HCT116 (cell line): Measurements from ENCODE around the gene SNX9.

Experiments
- EZH2 ChIP-seq: fragments of 200-600 bp; sonication (generic); IDR thresholded peaks from 2 replicates; pipeline ENCODE4 v1.6.1; 2017; ENCODE audit warnings: antibody characterized with exemption, mixed run types
- TF ChIP-seq, protein P1 (sequence below), 3 experiments: fragments of 200-600 bp in 1 of 3; sonication (generic) in 1 of 3; IDR thresholded peaks in 2 of 3; conservative IDR thresholded peaks in 1 of 3; 2 replicates each; pipeline ENCODE4 v1.5.1; 2012 to 2017; ENCODE audit warnings: low read depth in 2 of 3, low read length in 2 of 3, antibody characterized with exemption in 1 of 3, borderline replicate concordance in 1 of 3, control low read depth in 1 of 3, mild to moderate bottlenecking in 1 of 3, mixed read lengths in 1 of 3, mixed run types in 1 of 3, moderate library complexity in 1 of 3; ENCODE audit not compliant: insufficient read depth in 1 of 3

DNA sequence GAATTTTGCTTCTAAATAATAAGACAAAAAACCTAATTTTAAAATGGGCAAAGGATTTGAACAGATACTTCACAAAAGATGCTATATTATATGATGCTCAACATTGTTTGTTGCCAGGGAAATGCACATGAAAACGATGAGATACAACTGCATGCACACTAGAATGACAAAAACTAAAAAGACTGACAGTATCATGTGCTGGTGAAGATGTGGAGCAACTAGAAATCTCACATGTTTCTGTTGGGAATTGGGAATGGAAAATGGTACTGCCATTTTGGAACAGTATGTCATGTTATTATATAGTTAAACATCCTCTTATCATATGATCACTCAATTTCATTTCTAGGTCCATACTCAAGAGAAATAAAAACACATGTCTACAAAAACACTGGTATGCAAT, 13.4 kb upstream of the SNX9 start:
- no peak for TF ChIP-seq EZH2
- TF ChIP-seq, protein P1, sequence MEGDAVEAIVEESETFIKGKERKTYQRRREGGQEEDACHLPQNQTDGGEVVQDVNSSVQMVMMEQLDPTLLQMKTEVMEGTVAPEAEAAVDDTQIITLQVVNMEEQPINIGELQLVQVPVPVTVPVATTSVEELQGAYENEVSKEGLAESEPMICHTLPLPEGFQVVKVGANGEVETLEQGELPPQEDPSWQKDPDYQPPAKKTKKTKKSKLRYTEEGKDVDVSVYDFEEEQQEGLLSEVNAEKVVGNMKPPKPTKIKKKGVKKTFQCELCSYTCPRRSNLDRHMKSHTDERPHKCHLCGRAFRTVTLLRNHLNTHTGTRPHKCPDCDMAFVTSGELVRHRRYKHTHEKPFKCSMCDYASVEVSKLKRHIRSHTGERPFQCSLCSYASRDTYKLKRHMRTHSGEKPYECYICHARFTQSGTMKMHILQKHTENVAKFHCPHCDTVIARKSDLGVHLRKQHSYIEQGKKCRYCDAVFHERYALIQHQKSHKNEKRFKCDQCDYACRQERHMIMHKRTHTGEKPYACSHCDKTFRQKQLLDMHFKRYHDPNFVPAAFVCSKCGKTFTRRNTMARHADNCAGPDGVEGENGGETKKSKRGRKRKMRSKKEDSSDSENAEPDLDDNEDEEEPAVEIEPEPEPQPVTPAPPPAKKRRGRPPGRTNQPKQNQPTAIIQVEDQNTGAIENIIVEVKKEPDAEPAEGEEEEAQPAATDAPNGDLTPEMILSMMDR (IDR thresholded peaks at IDR 0.05 in 2 of 3, conservative IDR thresholded peaks at IDR 0.05 in 1 of 3; ENCODE audit: borderline replicate concordance in 1 of 3, insufficient read depth in 1 of 3, low read depth in 2 of 3, low read length in 2 of 3), result no peak
